ENCODE measurements around the gene WDR73.

- TF ChIP-seq POLR2AphosphoS5 (IDR thresholded peaks at IDR 0.05; ENCODE audit: low read depth, low read length): no peak
- TF ChIP-seq SIN3A (IDR thresholded peaks at IDR 0.05; ENCODE audit: borderline replicate concordance, insufficient read depth, low read length): no peak
- TF ChIP-seq REST (IDR thresholded peaks at IDR 0.05; ENCODE audit: insufficient read depth in 1 of 2, low read depth in 2 of 2, low read length in 2 of 2): no peak
- TF ChIP-seq TAF1 (IDR thresholded peaks at IDR 0.05; ENCODE audit: borderline replicate concordance, insufficient read depth, low read length): no peak
These were observed 50.3 kb downstream of the WDR73 start for GRCh38 chr15:84603630-84604379.
